ENCODE results near the gene ORAI1.
"Not testable (repeated sequence)": the region's sequence is repeated elsewhere in the genome, so short reads cannot be mapped to it uniquely, and the experiment has no call there.

ORAI1 gene

GRCh38 chr12:121651320-121651719, 25.0 kb downstream of the ORAI1 start:
- DNase-seq: no peak

- no peak for DNase-seq
Observed at GRCh38 chr12:121652767-121653497, 26.6 kb downstream of the ORAI1 start.

- no peak for DNase-seq
Observed at GRCh38 chr12:121653999-121654398, 27.7 kb downstream of the ORAI1 start.

- DNase-seq: no peak
Observed at GRCh38 chr12:121656122-121656521, 29.8 kb downstream of the ORAI1 start.

GRCh38 chr12:121657305-121658008, 31.1 kb downstream of the ORAI1 start:
- no peak for DNase-seq

- DNase-seq: not testable (repeated sequence)
Observed at GRCh38 chr12:121661353-121662105, 35.2 kb downstream of the ORAI1 start.

- DNase-seq: no peak
Observed at GRCh38 chr12:121663610-121663929, 37.2 kb downstream of the ORAI1 start.

GRCh38 chr12:121666829-121667228, 40.5 kb downstream of the ORAI1 start:
- not testable (repeated sequence) for DNase-seq

- DNase-seq: no peak
Observed at GRCh38 chr12:121668750-121669520, 42.6 kb downstream of the ORAI1 start.

GRCh38 chr12:121669521-121669900, 43.2 kb downstream of the ORAI1 start, which contains the start of gene MORN3:
MORN3 (minus strand) TSS chr12:121669654; CDS start chr12:121669483, 171 bp downstream.
- no peak for DNase-seq

GRCh38 chr12:121673013-121673511, 46.7 kb downstream of the ORAI1 start:
- no peak for DNase-seq

GRCh38 chr12:121676190-121676589, 49.9 kb downstream of the ORAI1 start:
- DNase-seq: no peak

GRCh38 chr12:121678305-121678704, 52.0 kb downstream of the ORAI1 start:
- no peak for DNase-seq

- no peak for DNase-seq
Observed at GRCh38 chr12:121678716-121679300, 52.5 kb downstream of the ORAI1 start.

GRCh38 chr12:121679661-121680197, 53.4 kb downstream of the ORAI1 start:
- not testable (repeated sequence) for DNase-seq

- no peak for DNase-seq
Observed at GRCh38 chr12:121688966-121689365, 62.6 kb downstream of the ORAI1 start.

GRCh38 chr12:121689430-121689829, 63.1 kb downstream of the ORAI1 start:
- DNase-seq: no peak
